ENCODE results near the gene ABI2.

DNA sequence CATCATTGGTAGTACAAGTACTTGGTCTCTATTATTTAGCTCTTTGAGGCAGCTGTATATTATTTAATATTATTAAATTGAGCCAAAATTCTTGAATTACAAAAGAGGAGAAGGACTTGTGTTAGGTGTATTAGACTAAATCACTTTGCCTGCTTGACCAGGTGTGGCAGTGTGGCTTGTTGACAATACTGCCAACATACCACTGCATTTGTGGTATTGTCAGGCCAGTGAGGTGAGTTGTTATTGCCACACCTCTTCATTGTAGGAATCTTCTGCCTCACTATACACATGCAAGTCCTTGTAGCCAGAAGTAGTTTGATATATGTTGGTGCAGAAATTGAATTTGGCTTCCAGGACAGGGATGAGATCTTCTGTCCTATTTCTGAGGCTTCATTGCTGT, 48.9 kb upstream of the ABI2 start:
- no peak for TF ChIP-seq CTCF (IDR thresholded peaks at IDR 0.05)
- no peak for TF ChIP-seq POLR2A (IDR thresholded peaks at IDR 0.05)
